Activated CD4-positive, CD25-positive, alpha-beta regulatory T cell (primary cell): ENCODE results near the gene SIGLEC11.
"Not testable (repeated sequence)": the region's sequence is repeated elsewhere in the genome, so short reads cannot be mapped to it uniquely, and the experiment has no call there.

ENCODE experiments used
- DNase-seq, 4 experiments: peaks; one replicate each; lab custom pipeline; 2025; lab: John Stamatoyannopoulos, UW

Gene SIGLEC11

DNA sequence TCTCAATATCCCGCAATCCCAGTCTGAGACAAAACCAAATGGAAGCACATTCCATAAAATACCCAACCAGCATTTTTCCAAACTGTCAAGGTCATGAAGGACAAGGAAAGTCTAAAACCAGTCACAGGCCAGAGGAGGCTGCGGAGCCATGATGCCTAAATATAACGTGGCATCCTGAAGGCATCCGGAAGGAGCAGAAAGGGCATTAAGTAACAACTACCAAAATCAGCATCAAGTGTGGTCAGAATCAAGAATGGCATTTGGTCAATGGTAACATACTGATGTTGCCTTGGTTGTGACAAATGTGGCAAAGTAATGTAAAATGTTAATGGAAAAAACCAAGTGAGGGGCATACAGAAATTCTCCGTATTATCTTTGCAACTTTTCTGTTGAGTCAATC, 35.5 kb downstream of the SIGLEC11 start:
- no peak for DNase-seq

DNA sequence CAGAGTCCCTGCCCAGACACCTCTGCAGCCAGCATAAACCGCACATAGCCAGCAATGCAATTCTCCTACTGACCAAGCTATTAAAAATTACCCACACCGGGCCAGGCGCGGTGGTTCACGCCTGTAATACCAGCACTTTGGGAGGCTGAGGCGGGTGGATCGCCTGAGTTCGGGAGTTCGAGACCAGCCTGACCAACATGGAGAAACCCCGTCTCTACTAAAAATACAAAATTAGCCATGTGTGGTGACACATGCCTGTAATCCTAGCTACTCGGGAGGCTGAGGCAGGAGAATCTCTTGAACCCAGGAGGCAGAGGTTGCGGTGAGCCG, 36.1 kb downstream of the SIGLEC11 start:
- not testable (repeated sequence) for DNase-seq

DNA sequence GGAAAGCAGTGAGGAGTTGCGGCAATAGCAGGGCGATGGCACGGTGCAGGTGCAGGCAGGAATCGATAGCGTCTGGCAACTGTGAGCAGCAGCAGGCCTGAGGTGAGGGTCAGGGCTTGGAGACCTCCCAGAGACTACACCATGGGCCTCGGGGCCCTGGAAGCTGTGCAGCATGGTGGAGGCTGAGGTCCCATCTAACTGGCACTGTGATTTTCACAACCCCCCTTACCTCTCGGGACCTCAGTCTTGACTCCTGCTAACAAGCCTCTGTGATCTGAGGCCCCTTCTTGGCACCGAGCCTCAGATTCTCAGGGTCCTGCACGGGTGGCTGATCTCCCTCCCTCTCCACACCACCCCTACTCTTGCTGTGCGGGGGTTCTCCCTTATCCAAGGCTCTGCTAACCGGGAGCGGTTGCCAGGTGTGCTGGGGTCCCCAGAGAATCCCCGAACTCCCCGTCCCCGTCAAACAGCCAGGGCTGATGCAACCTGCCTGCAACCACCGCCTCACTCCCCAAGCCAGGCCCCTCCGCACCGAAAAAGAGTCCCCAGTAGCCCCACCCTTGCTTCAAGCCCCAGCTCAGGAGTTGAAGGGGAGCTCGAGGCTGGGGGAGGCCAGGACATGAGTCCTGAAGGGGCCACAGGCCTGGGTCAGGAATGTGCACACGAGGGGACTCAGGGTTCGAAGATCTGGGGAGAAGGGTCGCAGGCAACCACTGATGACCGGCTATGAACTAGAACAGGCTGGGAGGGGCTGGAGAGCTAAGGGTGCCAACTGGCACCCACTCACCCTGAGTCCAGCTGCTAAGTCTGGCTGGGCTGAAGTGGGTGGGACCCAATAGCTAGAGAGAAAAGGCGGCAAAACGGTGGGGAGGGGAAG, 36.7 kb downstream of the SIGLEC11 start:
- no peak for DNase-seq

DNA sequence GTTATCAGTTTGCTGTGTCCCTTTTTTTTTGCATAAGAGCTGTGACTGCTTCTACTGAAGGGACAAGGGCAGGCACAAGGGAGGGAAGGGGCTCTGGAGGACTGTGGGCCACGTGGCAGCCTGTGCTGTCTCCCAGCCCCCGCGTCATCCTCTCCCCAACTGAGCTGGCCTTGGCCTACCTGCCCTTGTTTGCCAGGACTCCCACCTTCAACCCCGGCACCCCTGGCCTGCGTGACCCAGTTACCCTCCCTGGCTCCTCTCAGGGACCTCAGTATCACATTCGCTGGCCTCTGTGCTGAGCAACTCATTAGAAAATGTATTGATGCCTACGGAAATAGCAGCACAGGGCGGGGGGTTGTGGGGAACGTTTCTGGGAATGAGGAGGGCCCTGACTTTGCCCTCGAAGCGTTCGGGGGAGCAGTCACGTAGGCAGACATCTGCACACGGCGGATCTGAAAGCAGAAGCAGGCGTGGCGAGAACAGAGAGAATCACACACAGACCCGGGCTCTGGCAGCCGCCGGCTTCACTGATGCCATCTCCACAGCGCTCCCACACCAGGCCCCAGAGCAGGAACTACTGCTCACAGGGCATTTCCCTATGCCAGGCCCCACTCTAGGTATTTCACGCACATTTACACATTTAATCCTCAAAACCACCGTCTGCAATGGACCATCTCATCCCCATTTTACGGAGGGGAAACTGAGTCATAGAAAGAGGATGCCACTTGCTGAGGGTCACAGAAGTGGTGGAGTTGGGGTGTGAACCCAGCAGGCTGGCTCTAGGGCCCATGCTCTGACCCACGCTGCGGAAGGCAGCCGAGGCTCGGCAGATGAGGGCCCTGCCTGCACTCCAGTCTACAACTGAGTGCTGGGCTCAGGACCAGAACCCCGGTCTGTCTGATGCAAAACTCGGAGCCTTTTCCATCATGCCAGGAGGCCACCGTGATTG, 37.6 kb downstream of the SIGLEC11 start:
- DNase-seq = no peak

DNA sequence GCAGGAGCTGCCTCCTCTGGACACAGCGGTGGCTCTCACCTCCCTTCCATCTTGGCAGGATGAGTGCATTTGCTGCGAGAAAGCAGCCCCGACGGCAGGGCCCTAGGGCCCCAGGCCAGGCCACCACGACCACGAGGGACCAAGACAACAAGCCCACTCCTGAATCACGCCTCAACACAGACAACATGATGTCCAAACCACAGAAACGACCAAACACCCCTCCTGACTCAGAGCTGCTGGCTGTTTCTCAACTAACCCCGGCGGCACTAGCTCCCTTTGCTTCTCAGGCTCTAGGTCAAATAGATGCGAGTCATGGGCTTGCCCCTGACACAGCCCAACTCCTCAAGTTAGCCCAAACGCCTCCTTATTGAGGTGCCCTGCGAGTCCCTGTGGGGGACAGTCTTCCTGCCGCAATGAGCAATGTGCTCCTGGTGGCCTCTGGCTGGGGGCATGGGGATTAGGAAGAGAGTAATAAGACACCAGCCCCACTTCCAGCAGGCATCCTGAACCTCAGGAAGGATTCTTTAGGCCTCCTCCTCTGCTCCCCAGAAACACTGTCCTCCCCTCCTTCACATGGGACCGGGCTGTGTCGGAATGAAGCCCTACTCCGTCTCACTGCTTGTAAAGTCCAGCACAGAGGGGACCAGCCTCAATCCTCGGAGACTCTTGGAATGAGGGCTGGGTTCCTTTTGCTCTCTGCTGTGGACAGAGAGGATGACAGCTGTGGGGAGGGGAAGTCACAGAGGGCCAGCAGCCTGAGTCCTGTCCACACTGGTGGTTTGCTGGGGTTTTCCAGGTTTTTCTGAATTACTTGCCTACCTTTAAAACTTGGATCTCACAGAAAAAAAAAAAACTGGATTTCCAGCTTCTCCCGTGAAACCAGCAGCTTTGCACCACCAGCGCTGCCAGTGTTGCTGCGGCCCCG, 38.8 kb downstream of the SIGLEC11 start:
- no peak for DNase-seq

DNA sequence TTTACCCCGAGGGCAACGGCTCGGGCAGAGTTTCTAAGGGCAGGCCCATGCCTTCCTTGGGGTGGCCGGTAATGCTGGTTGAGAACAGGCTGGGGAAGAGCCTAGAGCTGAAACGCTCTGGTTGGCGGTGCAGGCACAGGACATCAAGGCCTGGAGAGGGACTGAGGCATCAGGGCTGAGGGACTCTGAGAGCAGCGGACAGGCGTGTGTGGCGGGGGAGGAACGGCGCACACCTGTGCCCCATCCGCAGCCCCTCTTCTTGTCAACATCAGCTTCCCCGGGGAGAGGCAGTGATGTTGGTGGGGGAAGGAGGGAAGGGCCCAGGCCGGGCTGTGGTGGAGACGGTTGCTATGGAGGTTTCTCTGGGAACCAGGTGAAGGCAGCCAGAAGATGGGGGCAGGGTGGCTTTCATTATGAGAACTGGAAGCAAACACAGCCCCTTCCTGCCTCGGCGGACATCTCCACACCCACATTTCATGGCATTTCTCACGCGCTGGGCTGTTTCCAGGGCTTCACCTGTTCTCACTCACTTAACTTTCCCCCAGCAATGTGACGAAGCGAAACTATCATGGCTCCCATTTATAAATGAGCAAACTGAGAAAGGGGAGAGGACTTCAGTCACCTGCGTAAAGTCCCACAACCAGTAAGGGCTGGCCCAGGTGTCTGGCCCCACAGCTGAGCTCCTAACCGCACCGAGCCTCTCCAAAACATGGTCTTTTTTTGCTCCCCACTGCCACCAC, 40.2 kb downstream of the SIGLEC11 start:
- no peak for DNase-seq

DNA sequence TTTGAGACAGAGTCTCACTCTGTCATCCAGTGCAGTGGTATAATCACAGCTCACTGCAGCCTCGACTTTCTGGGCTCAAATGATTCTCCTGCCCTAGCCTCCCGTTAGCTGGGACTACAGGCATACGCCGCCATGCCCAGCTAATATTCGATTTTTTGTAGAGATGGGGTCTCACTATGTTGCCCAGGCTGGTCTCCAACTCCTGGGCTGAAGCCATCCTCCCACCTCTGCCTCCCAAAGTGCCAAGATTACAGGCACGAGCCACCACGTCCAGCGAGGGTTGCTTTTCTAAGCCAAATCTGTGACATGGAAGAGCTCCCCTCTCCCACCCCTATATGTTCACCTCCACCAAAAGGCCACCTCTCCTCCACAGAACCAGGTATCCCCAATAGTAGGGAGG, 42.9 kb downstream of the SIGLEC11 start:
- DNase-seq = no peak

DNA sequence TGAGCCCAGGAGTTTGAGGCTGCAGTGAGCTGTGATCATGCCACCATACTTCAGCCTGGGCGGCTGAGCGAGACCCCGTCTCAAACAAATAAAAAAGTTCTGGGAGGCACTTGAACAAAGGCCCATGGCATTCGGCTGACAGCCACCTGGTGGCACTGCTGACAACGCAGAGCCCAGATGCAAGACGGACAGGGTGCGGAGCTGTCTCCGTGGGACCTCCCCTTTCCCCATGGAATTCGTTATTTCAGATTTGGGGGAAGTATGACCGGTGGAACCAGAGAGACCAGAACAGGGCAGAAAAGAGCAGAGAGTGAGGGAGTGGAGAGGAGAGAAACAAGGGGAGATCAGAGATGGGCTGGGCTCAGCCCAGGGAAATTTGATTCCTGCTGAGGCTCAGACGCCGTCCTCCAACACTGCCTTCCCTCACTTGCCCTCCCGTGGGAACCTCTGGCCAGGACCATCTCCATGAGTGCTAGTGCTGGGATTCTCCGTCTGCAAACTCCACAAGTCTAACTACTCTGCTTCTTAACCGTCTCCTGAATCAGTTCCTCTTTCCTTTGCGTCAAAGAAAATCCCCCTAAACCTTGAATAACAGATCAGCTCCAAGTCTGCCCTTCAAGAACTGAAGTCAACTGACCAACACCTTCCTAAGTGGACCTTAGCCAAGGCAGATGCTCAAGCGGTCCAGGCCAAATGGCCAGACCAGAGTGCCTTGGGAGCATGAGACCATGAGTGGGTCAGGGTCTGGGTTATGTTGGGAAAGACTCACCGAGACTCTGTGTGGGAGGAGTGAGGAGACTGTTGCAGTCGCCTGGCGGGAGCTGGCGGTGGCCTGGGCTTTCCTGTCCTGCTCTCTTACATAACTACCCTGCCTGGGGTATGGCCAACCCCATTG, 43.9 kb downstream of the SIGLEC11 start:
- no peak for DNase-seq

DNA sequence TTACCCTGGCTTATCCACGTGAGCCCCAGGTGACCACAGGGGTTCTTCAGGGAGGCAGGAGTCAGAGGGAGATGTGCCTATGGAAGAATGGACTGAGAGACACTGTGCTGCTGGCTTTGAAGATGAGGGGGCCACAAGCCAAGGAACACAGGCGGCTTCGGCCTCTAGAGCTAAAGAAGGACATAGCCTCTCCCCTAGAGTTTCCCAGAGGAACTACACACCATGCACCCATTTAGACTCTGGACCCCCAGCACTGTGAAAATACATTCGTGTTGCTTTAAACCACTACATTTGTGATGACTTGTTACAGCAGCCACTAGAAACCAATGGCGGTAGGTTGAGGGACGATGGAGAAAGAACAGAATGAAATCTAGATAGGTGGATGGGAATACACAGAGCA, 45.7 kb downstream of the SIGLEC11 start:
- DNase-seq = no peak

DNA sequence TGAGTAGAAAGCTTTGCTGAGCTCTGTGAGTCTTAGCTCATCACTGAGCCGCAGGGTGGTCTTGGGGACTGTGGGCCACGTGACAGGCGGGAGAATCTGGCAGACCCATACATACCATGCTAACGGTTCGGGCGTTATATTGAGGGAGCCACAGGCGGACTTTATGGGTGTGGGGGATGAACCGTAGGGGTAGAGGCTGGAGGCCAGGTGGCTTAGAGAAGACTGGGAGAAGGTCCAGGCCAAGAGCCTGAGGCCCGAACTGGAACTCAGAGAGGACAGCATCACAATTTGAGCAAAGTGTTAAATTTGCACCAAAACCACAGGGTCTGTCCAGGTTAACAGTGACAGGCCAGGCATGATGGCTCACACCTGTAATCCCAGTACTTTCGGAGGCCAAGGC, 47.3 kb downstream of the SIGLEC11 start:
- no peak for DNase-seq

DNA sequence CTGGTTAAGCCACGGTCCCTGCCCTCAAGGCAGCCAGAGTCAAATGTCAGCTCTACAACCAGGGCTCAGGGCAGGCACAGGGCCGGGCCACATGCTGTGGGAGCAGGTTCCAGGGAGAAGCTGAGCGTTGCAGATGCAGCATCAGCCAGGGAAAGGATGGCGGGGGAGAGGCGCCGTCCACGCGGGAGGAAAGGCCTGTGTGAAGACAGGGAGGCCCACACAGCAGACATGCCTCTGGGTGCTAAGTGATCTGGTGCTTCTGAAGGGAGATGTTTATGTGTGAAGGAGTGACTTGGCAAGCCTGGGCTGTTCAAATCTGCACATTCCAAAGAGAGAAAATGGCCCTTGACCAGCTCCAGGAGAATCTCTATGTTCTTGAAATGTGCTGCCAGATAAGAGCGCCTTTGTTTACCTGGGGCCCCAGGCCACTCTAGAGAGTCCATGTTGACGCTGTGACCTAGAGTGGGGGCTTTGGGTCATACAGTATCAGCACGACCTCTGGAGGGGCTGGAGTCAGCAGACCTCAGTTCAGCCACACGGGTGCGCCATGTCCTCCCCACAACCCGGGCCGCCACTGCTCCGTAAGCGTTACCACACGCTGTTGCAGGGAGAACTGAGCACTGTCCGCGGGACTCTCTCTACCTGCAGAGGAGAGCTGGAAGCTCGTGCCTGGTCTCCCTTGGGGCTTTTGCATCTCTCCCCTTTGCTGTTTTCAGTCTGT, 47.8 kb downstream of the SIGLEC11 start:
- no peak for DNase-seq

DNA sequence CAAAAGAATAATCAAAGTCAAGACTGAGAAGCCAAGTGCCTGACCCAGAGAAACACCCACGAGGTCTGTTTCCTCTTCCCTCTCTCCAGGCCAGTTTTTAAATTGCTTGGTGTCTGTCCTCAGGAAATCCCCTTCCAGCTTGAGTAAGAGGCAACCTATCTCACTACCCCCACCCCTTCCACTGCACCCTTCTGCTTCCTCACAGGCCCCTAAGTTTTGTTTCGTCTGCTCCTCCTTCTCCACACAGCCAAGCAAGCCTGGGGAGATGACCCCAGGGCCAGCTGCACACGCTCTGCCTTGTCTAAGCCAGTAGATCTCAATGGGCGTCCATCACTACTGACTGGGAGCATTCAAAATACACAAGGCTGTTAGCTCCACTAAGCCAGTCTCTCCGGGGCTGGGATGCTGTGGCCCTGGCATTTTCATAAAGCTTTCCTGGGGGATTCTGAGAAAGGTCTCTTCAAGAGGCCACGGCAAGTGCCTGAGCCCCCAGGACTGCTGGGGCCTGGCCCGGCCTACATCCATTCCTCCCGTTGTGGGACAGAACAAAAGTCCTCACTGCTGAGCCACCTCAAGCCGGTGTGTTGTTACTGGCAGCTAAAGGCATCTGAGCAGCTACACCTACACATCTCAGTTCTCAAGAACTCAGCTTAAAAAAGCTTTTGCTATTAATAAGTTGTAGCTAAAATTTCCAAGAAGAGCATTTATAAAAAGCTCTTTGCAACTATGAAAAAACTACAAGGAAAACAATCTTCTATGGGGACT, 49.4 kb downstream of the SIGLEC11 start:
- no peak for DNase-seq

DNA sequence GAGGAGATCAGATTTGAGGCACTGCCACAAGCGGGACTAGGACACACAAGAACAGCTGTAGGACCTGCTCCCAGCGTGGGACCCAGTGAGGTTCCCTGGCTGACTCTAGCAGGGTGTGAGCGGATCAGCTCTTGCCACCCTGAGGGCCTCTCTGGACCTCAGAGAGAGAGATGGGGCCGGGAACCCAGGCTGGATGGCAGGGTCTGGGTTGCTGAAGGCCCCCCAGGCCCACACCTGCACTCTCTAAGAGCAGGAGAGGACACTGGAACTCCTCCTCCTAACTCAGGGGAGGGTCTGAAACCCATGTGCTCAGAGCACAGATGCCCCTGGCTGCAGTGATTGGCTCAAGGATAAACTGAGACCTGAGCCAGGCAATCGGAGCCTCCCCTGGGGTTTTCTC, 50.8 kb downstream of the SIGLEC11 start:
- DNase-seq = no peak

DNA sequence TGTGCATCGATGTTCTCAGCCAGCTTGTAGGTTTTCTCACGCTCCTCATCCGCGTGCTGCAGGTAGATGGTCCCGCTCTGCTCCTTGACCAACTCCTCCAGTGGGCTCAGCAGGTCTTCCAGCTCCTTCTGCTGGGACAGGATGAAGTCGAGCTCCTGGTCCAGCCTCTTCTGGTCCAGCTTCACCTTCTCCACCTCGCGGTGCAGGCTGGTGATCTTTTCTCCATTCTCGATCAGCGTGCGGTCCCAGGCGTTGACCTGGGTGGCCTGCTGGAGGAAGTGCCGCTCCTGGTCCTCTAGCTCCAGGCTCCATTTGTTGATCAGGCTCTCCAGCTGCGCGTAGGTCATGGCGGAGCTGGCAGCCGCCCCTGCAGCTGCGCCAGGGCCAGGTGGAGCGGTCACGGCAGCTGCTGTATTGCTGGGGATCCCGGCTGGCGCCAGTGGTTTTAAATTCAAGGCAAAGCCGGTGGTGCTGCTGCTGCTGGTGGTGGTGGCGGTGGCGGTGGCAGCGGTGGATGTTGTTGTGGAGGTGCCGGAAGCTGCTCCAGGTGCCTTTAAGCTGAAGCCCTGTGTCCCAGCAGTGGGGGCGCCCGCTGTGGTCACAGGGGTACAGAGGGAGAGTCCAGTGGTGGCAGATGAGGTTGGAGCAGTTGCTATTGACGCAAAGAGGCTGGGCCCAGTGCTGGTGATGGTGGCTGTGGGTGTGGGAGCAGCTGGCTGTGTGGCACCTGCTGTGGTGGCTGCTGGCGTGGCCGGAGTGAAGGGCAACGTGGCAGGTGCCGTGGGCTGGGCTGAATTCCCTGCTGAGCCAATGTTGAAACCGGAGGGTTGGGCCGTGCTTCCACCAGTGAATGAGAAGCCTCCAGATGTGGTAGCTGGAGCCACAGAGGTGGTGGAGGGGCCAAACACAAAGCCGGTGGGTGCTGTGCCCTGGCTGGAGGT, 52.2 kb downstream of the SIGLEC11 start:
- no peak for DNase-seq

DNA sequence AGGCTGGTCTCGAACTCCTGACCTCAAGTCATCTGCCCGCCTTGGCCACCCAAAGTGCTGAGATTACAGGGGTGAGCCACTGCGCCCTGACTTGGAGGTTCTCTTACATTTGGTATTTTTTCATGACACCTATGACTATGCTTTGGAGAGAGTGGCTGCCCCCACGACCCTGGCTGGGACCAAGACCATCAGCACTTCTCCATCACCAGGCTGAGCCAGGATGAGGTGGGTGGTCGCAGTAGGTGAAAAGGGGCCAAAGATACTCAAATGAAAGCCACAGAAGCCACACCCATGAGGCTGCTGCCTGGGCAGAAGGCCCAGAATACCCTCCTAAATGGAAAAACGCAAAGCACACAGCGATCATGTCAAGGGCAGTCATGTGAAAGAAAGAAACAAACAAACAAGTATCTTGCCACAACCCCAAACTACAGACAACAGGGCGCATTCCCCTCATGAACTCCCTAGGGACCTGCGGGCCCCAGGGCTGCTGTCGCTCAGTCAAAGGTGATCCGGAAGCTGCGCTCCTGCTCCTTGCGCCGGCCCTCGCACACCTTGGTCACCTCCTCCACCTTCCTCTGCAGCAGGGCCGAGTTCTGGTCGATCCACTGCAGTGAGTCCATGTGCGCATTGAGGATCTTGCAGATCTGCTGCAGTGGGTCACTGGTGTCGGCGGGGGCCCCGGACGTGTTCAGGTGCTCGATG, 53.1 kb downstream of the SIGLEC11 start:
- DNase-seq = no peak

DNA sequence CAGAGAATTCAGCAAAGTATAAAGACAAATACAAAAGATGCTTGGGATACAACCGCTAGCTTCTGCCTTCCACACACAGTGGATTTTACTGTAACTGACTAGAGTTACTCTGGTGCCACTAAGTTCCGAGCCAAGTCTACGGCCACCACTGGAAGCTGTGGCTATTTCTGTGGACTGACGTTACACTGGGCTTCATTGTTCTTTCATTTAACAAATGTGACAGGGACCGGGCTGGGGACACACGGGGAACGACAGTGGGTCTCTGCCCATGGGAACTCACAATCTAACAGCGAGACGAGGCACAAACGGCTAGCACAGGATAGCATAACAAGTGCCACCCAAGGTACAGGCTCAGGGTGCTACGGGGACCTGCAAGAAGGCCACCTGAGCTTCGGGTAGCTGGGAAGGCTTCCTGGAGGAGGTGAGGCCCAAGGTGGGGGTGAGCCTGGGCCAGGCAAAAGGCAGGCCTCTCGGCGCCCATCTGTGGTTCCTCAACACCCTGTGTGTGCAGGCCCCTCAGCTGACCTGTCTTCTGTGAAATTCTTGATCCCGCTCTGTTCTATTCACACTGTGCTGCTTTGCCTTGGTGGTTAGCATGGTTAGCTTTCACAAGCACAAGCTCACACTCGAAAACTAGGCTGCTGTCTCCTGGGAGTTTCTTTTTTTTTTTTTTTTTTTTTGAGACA, 54.0 kb downstream of the SIGLEC11 start:
- DNase-seq = no peak
